HepG2 (cell line): Measurements from ENCODE around the gene NDUFA13. TPM values are rescaled to one million over a fixed set of nuclear protein-coding genes. Genes with fewer than 3 reads are reported as not detected.
A peak's percentile ranks its signal among the peaks of the same experiment; 100 is the strongest.

ENCODE experiments used
- AKAP8 ChIP-seq: sonication (generic); formaldehyde crosslinking; IDR thresholded peaks from 2 replicates; pipeline ENCODE4 v1.5.1; 2020; ENCODE audit warnings: mild to moderate bottlenecking, missing genetic modification reagents
- ATF4 ChIP-seq, 2 experiments: fragments of 450-650 bp in 1 of 2; sonication (generic) in 1 of 2; formaldehyde crosslinking; IDR thresholded peaks; 2 replicates each; pipeline versions ENCODE4 v1.5.0 to v1.8.0; 2020 to 2022; ENCODE audit warnings: mild to moderate bottlenecking in 1 of 2, missing genetic modification reagents in 1 of 2
- CBX5 ChIP-seq: sonication (generic); formaldehyde crosslinking; IDR thresholded peaks from 2 replicates; pipeline ENCODE4 v1.4.0; 2020; ENCODE audit warnings: missing genetic modification reagents, borderline replicate concordance
- ETV6 ChIP-seq: sonication (generic); formaldehyde crosslinking; conservative IDR thresholded peaks from 2 replicates; pipeline ENCODE4 v1.4.0; 2020; ENCODE audit warnings: missing genetic modification reagents
- GABPB1 ChIP-seq: IDR thresholded peaks from 2 replicates; pipeline ENCODE4 v1.6.1; 2016; ENCODE audit warnings: mild to moderate bottlenecking, missing genetic modification reagents, moderate library complexity, missing compliant biosample characterization
- GATAD2A ChIP-seq: IDR thresholded peaks from 2 replicates; pipeline ENCODE4 v1.6.1; 2016
- HMGXB4 ChIP-seq, 2 experiments: sonication (generic) in 1 of 2; formaldehyde crosslinking in 1 of 2; IDR thresholded peaks; 2 replicates each; pipeline versions ENCODE4 v1.4.0 to v1.6.1; 2018 to 2020; ENCODE audit warnings: missing genetic modification reagents in 2 of 2, borderline replicate concordance in 1 of 2, low read depth in 1 of 2, mild to moderate bottlenecking in 1 of 2, missing biosample characterization in 1 of 2
- HOXA5 ChIP-seq: sonication (generic); formaldehyde crosslinking; IDR thresholded peaks from 2 replicates; pipeline ENCODE4 v1.4.0; 2020; ENCODE audit warnings: missing genetic modification reagents
- KDM4B ChIP-seq: sonication (generic); formaldehyde crosslinking; IDR thresholded peaks from 2 replicates; pipeline ENCODE4 v1.4.0; 2020; ENCODE audit warnings: missing genetic modification reagents
- MAFG ChIP-seq: sonication (generic); formaldehyde crosslinking; IDR thresholded peaks from 2 replicates; pipeline ENCODE4 v1.5.1; 2020; ENCODE audit warnings: mild to moderate bottlenecking, missing genetic modification reagents
- MAX ChIP-seq: IDR thresholded peaks from 2 replicates; pipeline ENCODE4 v1.6.1; 2012; ENCODE audit warnings: inconsistent platforms
- TFDP1 ChIP-seq: IDR thresholded peaks from 2 replicates; pipeline ENCODE4 v1.6.1; 2016; ENCODE audit warnings: missing compliant biosample characterization, missing genetic modification reagents, borderline replicate concordance
- TFDP2 ChIP-seq: sonication (generic); formaldehyde crosslinking; IDR thresholded peaks from 2 replicates; pipeline ENCODE4 v1.4.0; 2020; ENCODE audit warnings: missing genetic modification reagents
- THAP11 ChIP-seq: IDR thresholded peaks from 2 replicates; pipeline ENCODE4 v1.6.1; 2016; ENCODE audit warnings: missing biosample characterization, missing genetic modification reagents
- YY1 ChIP-seq: IDR thresholded peaks from 2 replicates; pipeline ENCODE4 v1.6.1; 2011; ENCODE audit warnings: low read length, low read depth, moderate library complexity, mild to moderate bottlenecking; ENCODE audit not compliant: insufficient read depth, insufficient replicate concordance
- ZNF543 ChIP-seq: sonication (generic); formaldehyde crosslinking; IDR thresholded peaks from 2 replicates; pipeline ENCODE4 v1.4.0; 2020; ENCODE audit warnings: mild to moderate bottlenecking, missing genetic modification reagents
- ZNF687 ChIP-seq: sonication (generic); formaldehyde crosslinking; IDR thresholded peaks from 2 replicates; pipeline ENCODE4 v1.5.1; 2020; ENCODE audit warnings: mild to moderate bottlenecking, missing genetic modification reagents, moderate library complexity
- ZNF850 ChIP-seq: sonication (generic); formaldehyde crosslinking; conservative IDR thresholded peaks from 2 replicates; pipeline ENCODE4 v1.9.0; 2021; ENCODE audit warnings: mild to moderate bottlenecking, missing genetic modification reagents
- polyA plus RNA-seq, 8 experiments: library from polyadenylated mRNA; depleted of rRNA in 3 of 8; stranded (reverse) in 7 of 8; unstranded in 1 of 8; fragments of >200 nt; fragmentation: Illumina TruSeq in 4 of 8; extraction: Trizol in 4 of 8; gene quantifications; 2 replicates each; pipeline versions ENCODE4 v1.2.1 to v1.2.3, GENCODE V29; 2011 to 2016; ENCODE audit warnings: low read depth in 4 of 8, missing spikeins in 1 of 8, mixed read lengths in 1 of 8; ENCODE audit not compliant: insufficient read depth in 1 of 8
- total RNA-seq, 5 experiments: library from RNA; depleted of rRNA; stranded (reverse); fragments of >200 nt; fragmentation: Illumina TruSeq; extraction: Trizol; gene quantifications; 2 replicates each; pipeline ENCODE4 v1.2.3, GENCODE V29; 2016; ENCODE audit warnings: low read depth in 1 of 5

The NDUFA13 gene
- total and polyA plus RNA-seq, 2 of the 13 experiments (the other 11 are each of a cell fraction or from before 2014, with no cell fraction given) = 337 to 366 TPM

- TF ChIP-seq GATAD2A = 0 out of 2 replicates have a peak, but pooled peaks have one; percentile 13
- peak; percentile 49; the same call in 1 of the 2 replicates for TF ChIP-seq CBX5
- TF ChIP-seq ZNF687 (CRISPR knock-in tag) = peak; percentile 73
- TF ChIP-seq TFDP2 (CRISPR knock-in tag) = peak; percentile 44; the same call in 1 of the 2 replicates
- TF ChIP-seq HOXA5 (CRISPR knock-in tag) = no peak
- TF ChIP-seq HMGXB4 (CRISPR knock-in tag; IDR thresholded peaks at IDR 0.05; ENCODE audit: borderline replicate concordance in 1 of 2, low read depth in 1 of 2) = peak; percentile 34 to 69; a peak in 1 of 4 replicates
- peak; percentile 47 for TF ChIP-seq YY1
- no peak for TF ChIP-seq ATF4 (CRISPR knock-in tag; IDR thresholded peaks at IDR 0.05)
- no peak for TF ChIP-seq ZNF850 (CRISPR knock-in tag)
- TF ChIP-seq MAX = peak; percentile 42; the same call in 1 of the 2 replicates
- peak; percentile 35; the same call in 1 of the 2 replicates for TF ChIP-seq MAFG (CRISPR knock-in tag)
- peak; percentile 48; the same call in 1 of the 2 replicates for TF ChIP-seq GABPB1 (CRISPR knock-in tag)
- no peak; the same call in 1 of the 2 replicates for TF ChIP-seq TFDP1 (CRISPR knock-in tag)
- 0 out of 2 replicates have a peak, but pooled peaks have one; percentile 36 for TF ChIP-seq ETV6
- TF ChIP-seq KDM4B = 0 out of 2 replicates have a peak, but pooled peaks have one; percentile 34
- 0 out of 2 replicates have a peak, but pooled peaks have one; percentile 38 for TF ChIP-seq ZNF543 (CRISPR knock-in tag)
- peak; percentile 65; the same call in 1 of the 2 replicates for TF ChIP-seq AKAP8
- TF ChIP-seq THAP11 (CRISPR knock-in tag) = 0 out of 2 replicates have a peak, but pooled peaks have one; percentile 16
These were observed 16.2 kb downstream of the NDUFA13 start (continued) for GRCh38 chr19:19531951-19532805.
